ENCODE results near the gene DNAH5.

DNAH5 gene

DNA sequence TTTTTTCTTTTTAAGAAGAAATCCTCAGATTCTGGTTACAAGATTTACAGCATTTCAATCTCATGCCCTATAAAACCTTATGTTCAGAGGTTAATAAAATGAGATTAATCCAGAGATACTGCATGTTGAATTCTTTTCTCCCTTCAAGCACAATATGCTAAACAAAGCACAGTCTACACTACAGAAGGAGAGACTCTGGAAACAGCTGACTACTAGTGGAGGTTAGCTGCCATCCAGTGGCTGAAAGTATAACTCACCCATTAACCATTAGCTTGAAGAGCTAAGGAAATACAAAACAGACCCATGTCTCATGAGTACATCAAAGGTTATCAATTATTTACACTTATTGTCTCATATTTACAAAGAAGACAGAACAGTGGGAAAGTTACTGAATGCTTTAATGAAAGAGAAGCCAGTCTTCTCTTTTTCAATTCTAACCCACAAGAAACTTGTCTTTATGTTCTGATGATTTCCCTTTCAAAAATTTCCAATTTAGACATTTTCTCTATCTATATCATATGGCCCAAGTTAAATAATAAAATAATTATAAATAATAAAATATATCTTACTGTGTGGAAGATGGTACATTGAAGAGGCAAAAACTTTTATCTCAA is 12.7 kb upstream of the DNAH5 start:
- Histone ChIP-seq H3K9me3 (ENCODE audit: control extremely low read depth in 1 of 5, control insufficient read depth in 4 of 5, insufficient read depth in 2 of 5, low read depth in 1 of 5, low read length in 4 of 5) (no peaks in the 10 kb centered on the region), H3K27me3 (replicated peaks in 2 of 5; ENCODE audit: control insufficient read depth in 4 of 5, insufficient read depth in 5 of 5, low read length in 4 of 5) (peaks cover 0 to 4% (median 0%) of the 10 kb centered on the region in 5 experiments), H3K36me3 (ENCODE audit: control insufficient read depth in 4 of 4, insufficient read depth in 4 of 4, low read length in 3 of 4) (no peaks in the 10 kb centered on the region), H3K27ac (ENCODE audit: insufficient read depth in 1 of 2, low read depth in 1 of 2, low read length in 2 of 2, poor library complexity in 1 of 2, severe bottlenecking in 2 of 2) (no peak overlapping the region), H3K4me1 (ENCODE audit: control extremely low read depth in 1 of 4, control insufficient read depth in 4 of 4, insufficient read depth in 4 of 4, low read length in 3 of 4) (no peaks in the 10 kb centered on the region), H3K4me3 (ENCODE audit: control insufficient read depth in 1 of 7, extremely low read depth in 1 of 7, insufficient read depth in 4 of 7, low read depth in 2 of 7, low read length in 6 of 7) (no peak overlapping the region)
- ChIA-PET POLR2A (no interaction called here), CTCF (interaction anchor here (0.6 to 0.8 kb wide), 2 partner anchors 10 to 478 kb away, joined by 3 read pairs; no protein-coding TSS in a partner anchor)
- peak; percentile 18 to 55 (median 49) for DNase-seq

DNA sequence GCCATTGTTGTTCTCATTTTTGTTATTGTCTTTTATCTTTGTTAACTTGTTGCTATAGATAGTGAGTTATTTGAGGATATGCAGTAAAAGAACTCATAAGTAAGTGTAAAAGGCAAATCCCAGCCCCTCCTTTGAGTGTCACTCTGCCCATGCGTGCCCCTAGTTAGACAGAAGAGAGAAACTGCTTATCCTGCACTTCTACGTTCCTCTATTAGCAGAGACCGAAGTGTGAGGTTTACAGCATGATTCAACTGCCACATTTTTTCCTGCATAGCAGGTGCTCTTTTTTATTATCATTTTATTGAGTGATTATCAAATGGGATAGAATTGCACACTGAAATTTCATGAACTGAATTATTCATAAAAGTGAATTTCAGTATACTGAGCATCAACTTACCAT is 12.0 kb upstream of the DNAH5 start:
- WGBS (ENCODE audit: insufficient coverage): 92% methylated on average over 1 of the region's 3 CpGs
- no peak overlapping the region for H3K4me3 ChIP-seq (ENCODE audit: control insufficient read depth in 1 of 7, extremely low read depth in 1 of 7, insufficient read depth in 4 of 7, low read depth in 2 of 7, low read length in 6 of 7)
- no peaks in the 10 kb centered on the region for H3K4me1 ChIP-seq (ENCODE audit: control extremely low read depth in 1 of 4, control insufficient read depth in 4 of 4, insufficient read depth in 4 of 4, low read length in 3 of 4)
- ChIA-PET POLR2A (no interaction called here), CTCF (interaction anchor here (0.8 kb wide), 1 partner anchor 477 kb away, joined by 3 read pairs; no protein-coding TSS in a partner anchor)
- DNase-seq: no peak
- no peak overlapping the region for H3K27ac ChIP-seq (ENCODE audit: insufficient read depth in 1 of 2, low read depth in 1 of 2, low read length in 2 of 2, poor library complexity in 1 of 2, severe bottlenecking in 2 of 2)
- no peaks in the 10 kb centered on the region for H3K9me3 ChIP-seq (ENCODE audit: control extremely low read depth in 1 of 5, control insufficient read depth in 4 of 5, insufficient read depth in 2 of 5, low read depth in 1 of 5, low read length in 4 of 5)
- H3K27me3 ChIP-seq (replicated peaks in 2 of 5; ENCODE audit: control insufficient read depth in 4 of 5, insufficient read depth in 5 of 5, low read length in 4 of 5): peaks cover 0 to 4% (median 0%) of the 10 kb centered on the region in 5 experiments
- no peaks in the 10 kb centered on the region for H3K36me3 ChIP-seq (ENCODE audit: control insufficient read depth in 4 of 4, insufficient read depth in 4 of 4, low read length in 3 of 4)

DNA sequence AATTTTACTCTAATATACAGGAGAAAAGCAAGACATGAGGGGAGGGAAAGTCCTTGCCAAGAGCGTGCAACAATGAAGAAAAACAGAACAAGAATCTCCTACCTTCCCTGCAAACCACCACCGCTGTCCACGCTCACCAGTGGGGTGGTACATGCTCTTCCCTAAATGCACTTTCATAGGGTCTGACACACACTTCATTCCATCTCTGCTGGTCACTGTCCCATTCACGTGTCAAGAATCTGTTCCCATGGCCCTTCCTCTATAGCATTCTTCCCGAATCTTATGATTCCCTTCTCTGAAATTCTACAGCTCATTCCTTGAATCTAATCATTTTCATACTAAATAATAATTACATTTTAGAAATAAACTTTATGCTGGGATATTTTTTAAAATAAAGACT is 11.4 kb upstream of the DNAH5 start:
- Histone ChIP-seq H3K4me1 (ENCODE audit: control extremely low read depth in 1 of 4, control insufficient read depth in 4 of 4, insufficient read depth in 4 of 4, low read length in 3 of 4) (no peaks in the 10 kb centered on the region), H3K27me3 (replicated peaks in 2 of 5; ENCODE audit: control insufficient read depth in 4 of 5, insufficient read depth in 5 of 5, low read length in 4 of 5) (peaks cover 0 to 4% (median 0%) of the 10 kb centered on the region in 5 experiments), H3K4me3 (ENCODE audit: control insufficient read depth in 1 of 7, extremely low read depth in 1 of 7, insufficient read depth in 4 of 7, low read depth in 2 of 7, low read length in 6 of 7) (no peak overlapping the region), H3K9me3 (ENCODE audit: control extremely low read depth in 1 of 5, control insufficient read depth in 4 of 5, insufficient read depth in 2 of 5, low read depth in 1 of 5, low read length in 4 of 5) (no peaks in the 10 kb centered on the region), H3K27ac (ENCODE audit: insufficient read depth in 1 of 2, low read depth in 1 of 2, low read length in 2 of 2, poor library complexity in 1 of 2, severe bottlenecking in 2 of 2) (no peak overlapping the region), H3K36me3 (ENCODE audit: control insufficient read depth in 4 of 4, insufficient read depth in 4 of 4, low read length in 3 of 4) (no peaks in the 10 kb centered on the region)
- DNase-seq: no peak
- ChIA-PET POLR2A (no interaction called here), CTCF (no interaction called here)
- 100% methylated on average over 4 of the region's 5 CpGs for WGBS (ENCODE audit: insufficient coverage)

DNA sequence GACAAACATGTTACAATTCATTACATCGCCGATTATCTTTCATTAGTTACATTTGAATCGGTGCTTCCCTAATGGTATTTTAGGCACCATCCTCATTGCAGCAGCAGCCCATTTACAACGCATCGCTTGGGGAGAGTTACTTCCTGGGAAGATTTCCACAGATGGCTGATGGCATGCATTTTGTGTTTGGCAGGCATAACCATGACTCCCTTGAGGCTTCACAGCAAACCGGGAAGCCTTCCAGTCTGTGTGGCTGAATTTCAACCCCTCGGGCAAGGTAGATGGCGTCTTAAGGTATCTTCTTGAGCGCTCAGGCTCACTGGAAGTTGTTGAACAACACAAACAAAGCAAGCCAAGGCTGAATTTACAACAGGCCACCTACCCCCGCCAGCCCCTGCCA is 1.6 kb upstream of the DNAH5 start:
- 98% methylated on average over 9 of the region's 10 CpGs for WGBS (ENCODE audit: insufficient coverage)
- POLR2A ChIA-PET: no interaction called here
- H3K27ac ChIP-seq (ENCODE audit: insufficient read depth in 1 of 2, low read depth in 1 of 2, low read length in 2 of 2, poor library complexity in 1 of 2, severe bottlenecking in 2 of 2): no peak overlapping the region
- H3K4me3 ChIP-seq (ENCODE audit: control insufficient read depth in 1 of 7, extremely low read depth in 1 of 7, insufficient read depth in 4 of 7, low read depth in 2 of 7, low read length in 6 of 7): no peak overlapping the region
- CTCF ChIA-PET: no interaction called here
- H3K4me1 ChIP-seq (ENCODE audit: control extremely low read depth in 1 of 4, control insufficient read depth in 4 of 4, insufficient read depth in 4 of 4, low read length in 3 of 4): no peaks in the 10 kb centered on the region
- peaks cover 0 to 3% (median 0%) of the 10 kb centered on the region in 5 experiments for H3K27me3 ChIP-seq (replicated peaks in 2 of 5; ENCODE audit: control insufficient read depth in 4 of 5, insufficient read depth in 5 of 5, low read length in 4 of 5)
- H3K36me3 ChIP-seq (ENCODE audit: control insufficient read depth in 4 of 4, insufficient read depth in 4 of 4, low read length in 3 of 4): no peaks in the 10 kb centered on the region
- DNase-seq: no peak
- H3K9me3 ChIP-seq (ENCODE audit: control extremely low read depth in 1 of 5, control insufficient read depth in 4 of 5, insufficient read depth in 2 of 5, low read depth in 1 of 5, low read length in 4 of 5): no peaks in the 10 kb centered on the region

- Histone ChIP-seq H3K27ac (ENCODE audit: insufficient read depth in 1 of 2, low read depth in 1 of 2, low read length in 2 of 2, poor library complexity in 1 of 2, severe bottlenecking in 2 of 2) (no peak overlapping the region), H3K4me3 (ENCODE audit: control insufficient read depth in 1 of 7, extremely low read depth in 1 of 7, insufficient read depth in 4 of 7, low read depth in 2 of 7, low read length in 6 of 7) (no peak overlapping the region), H3K9me3 (ENCODE audit: control extremely low read depth in 1 of 5, control insufficient read depth in 4 of 5, insufficient read depth in 2 of 5, low read depth in 1 of 5, low read length in 4 of 5) (no peaks in the 10 kb centered on the region), H3K27me3 (replicated peaks in 2 of 5; ENCODE audit: control insufficient read depth in 4 of 5, insufficient read depth in 5 of 5, low read length in 4 of 5) (peaks cover 0 to 3% (median 0%) of the 10 kb centered on the region in 5 experiments), H3K36me3 (ENCODE audit: control insufficient read depth in 4 of 4, insufficient read depth in 4 of 4, low read length in 3 of 4) (no peaks in the 10 kb centered on the region), H3K4me1 (ENCODE audit: control extremely low read depth in 1 of 4, control insufficient read depth in 4 of 4, insufficient read depth in 4 of 4, low read length in 3 of 4) (no peaks in the 10 kb centered on the region)
- ChIA-PET CTCF (no interaction called here), POLR2A (no interaction called here)
- WGBS (ENCODE audit: insufficient coverage): 90% methylated on average over 1 of the region's 3 CpGs
- no peak for DNase-seq
These were observed 783 bp upstream of the DNAH5 start for GRCh38 chr5:13945271-13945670.

GRCh38 chr5:13943676-13944075 is 812 bp downstream of the DNAH5 start:
- Histone ChIP-seq H3K27me3 (replicated peaks in 2 of 5; ENCODE audit: control insufficient read depth in 4 of 5, insufficient read depth in 5 of 5, low read length in 4 of 5) (peaks cover 0 to 3% (median 0%) of the 10 kb centered on the region in 5 experiments), H3K36me3 (ENCODE audit: control insufficient read depth in 4 of 4, insufficient read depth in 4 of 4, low read length in 3 of 4) (no peaks in the 10 kb centered on the region), H3K4me1 (ENCODE audit: control extremely low read depth in 1 of 4, control insufficient read depth in 4 of 4, insufficient read depth in 4 of 4, low read length in 3 of 4) (no peaks in the 10 kb centered on the region), H3K27ac (ENCODE audit: insufficient read depth in 1 of 2, low read depth in 1 of 2, low read length in 2 of 2, poor library complexity in 1 of 2, severe bottlenecking in 2 of 2) (no peak overlapping the region), H3K4me3 (ENCODE audit: control insufficient read depth in 1 of 7, extremely low read depth in 1 of 7, insufficient read depth in 4 of 7, low read depth in 2 of 7, low read length in 6 of 7) (no peak overlapping the region), H3K9me3 (ENCODE audit: control extremely low read depth in 1 of 5, control insufficient read depth in 4 of 5, insufficient read depth in 2 of 5, low read depth in 1 of 5, low read length in 4 of 5) (no peaks in the 10 kb centered on the region)
- POLR2A ChIA-PET: no interaction called here
- no peak for DNase-seq
- WGBS (ENCODE audit: insufficient coverage): 56% methylated on average over 1 of the region's 1 CpG
- CTCF ChIA-PET: no interaction called here

DNA sequence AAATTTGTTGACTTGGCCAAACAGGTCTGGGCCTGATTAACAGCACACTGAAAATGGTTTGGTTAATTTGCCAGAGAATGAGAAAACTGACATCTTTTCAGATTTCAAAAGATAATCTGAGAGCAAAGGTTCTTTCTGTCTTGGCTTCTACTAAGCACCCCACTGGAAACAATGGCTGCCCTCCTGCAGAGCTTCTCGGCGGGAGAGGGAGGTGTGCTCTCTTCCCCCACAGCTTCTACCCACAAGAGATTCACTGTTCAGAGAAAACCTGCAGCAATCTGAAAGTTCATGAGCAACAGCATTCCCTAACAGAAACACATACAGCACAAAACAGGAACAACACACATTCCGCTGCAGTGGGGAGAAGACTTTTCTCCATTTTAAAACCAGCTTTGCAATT is 3.0 kb downstream of the DNAH5 start:
- ChIA-PET CTCF (no interaction called here), POLR2A (no interaction called here)
- no peaks in the 10 kb centered on the region for H3K4me1 ChIP-seq (ENCODE audit: control extremely low read depth in 1 of 4, control insufficient read depth in 4 of 4, insufficient read depth in 4 of 4, low read length in 3 of 4)
- no peak for DNase-seq
- H3K27me3 ChIP-seq (replicated peaks in 2 of 5; ENCODE audit: control insufficient read depth in 4 of 5, insufficient read depth in 5 of 5, low read length in 4 of 5): peaks cover 0 to 3% (median 0%) of the 10 kb centered on the region in 5 experiments
- H3K36me3 ChIP-seq (ENCODE audit: control insufficient read depth in 4 of 4, insufficient read depth in 4 of 4, low read length in 3 of 4): no peaks in the 10 kb centered on the region
- no peak overlapping the region for H3K4me3 ChIP-seq (ENCODE audit: control insufficient read depth in 1 of 7, extremely low read depth in 1 of 7, insufficient read depth in 4 of 7, low read depth in 2 of 7, low read length in 6 of 7)
- H3K9me3 ChIP-seq (ENCODE audit: control extremely low read depth in 1 of 5, control insufficient read depth in 4 of 5, insufficient read depth in 2 of 5, low read depth in 1 of 5, low read length in 4 of 5): no peaks in the 10 kb centered on the region
- WGBS (ENCODE audit: insufficient coverage): 51% methylated on average over 3 of the region's 3 CpGs
- no peak overlapping the region for H3K27ac ChIP-seq (ENCODE audit: insufficient read depth in 1 of 2, low read depth in 1 of 2, low read length in 2 of 2, poor library complexity in 1 of 2, severe bottlenecking in 2 of 2)

Data from common myeloid progenitor, CD34-positive (primary cell).